Neural progenitor cell (in vitro differentiated cells): ENCODE results near the gene GPATCH1.

Experiments used
- EZH2 ChIP-seq: fragments of 200-600 bp; sonication (generic); IDR thresholded peaks from 2 replicates; pipeline ENCODE4 v1.6.1; 2017; ENCODE audit warnings: antibody characterized with exemption, mild to moderate bottlenecking, moderate library complexity
- TF ChIP-seq, protein P1 (sequence below): fragments of 200-600 bp; sonication (generic); IDR thresholded peaks from 2 replicates; pipeline ENCODE4 v1.5.1; 2017; ENCODE audit warnings: antibody characterized with exemption, mild to moderate bottlenecking

DNA sequence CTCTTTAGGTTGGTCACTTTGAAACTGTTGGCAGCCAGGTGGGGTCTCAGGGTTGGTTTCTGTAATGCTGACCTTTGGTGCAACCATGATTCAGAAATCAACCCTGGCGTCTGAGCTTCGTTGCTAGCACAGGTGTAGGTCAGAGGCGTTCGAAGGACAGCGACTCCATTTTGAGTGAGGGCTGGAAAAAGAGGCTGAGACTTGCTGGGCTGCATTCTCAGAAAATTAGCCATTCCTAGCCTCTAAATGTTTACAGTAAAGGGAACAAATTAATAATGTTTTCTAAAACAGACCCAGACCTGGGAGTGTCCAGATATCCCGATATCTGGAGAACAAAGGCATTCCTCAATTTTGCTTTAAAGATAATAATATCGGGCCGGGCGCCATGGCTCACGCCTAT is 45.5 kb upstream of the GPATCH1 start:
- TF ChIP-seq EZH2, result no peak
- TF ChIP-seq, protein P1, sequence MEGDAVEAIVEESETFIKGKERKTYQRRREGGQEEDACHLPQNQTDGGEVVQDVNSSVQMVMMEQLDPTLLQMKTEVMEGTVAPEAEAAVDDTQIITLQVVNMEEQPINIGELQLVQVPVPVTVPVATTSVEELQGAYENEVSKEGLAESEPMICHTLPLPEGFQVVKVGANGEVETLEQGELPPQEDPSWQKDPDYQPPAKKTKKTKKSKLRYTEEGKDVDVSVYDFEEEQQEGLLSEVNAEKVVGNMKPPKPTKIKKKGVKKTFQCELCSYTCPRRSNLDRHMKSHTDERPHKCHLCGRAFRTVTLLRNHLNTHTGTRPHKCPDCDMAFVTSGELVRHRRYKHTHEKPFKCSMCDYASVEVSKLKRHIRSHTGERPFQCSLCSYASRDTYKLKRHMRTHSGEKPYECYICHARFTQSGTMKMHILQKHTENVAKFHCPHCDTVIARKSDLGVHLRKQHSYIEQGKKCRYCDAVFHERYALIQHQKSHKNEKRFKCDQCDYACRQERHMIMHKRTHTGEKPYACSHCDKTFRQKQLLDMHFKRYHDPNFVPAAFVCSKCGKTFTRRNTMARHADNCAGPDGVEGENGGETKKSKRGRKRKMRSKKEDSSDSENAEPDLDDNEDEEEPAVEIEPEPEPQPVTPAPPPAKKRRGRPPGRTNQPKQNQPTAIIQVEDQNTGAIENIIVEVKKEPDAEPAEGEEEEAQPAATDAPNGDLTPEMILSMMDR, result no peak
